Activated CD4-positive, alpha-beta T cell treated with anti-CD3 and anti-CD28 coated beads, Interleukin-10, Interleukin-2, amounts not matched to agents 100 ng/mL and 50 ng/mL, durations not matched to agents 16 hours and 8 hours (primary cell): ENCODE results near the gene MCTP1.

ENCODE experiments used
- DNase-seq: peaks from one replicate; pipeline ENCODE4 v3.0.0-alpha.2; 2020

MCTP1 gene

GRCh38 chr5:94689908-94690307, 595.0 kb downstream of the MCTP1 start:
- no peak for DNase-seq

GRCh38 chr5:94682814-94683520, 601.9 kb downstream of the MCTP1 start:
- DNase-seq: no peak

- no peak for DNase-seq
These were observed 608.8 kb downstream of the MCTP1 start for GRCh38 chr5:94675965-94676618.

GRCh38 chr5:94674490-94675382, 610.2 kb downstream of the MCTP1 start:
- DNase-seq: no peak

- DNase-seq: no peak
These were observed 612.1 kb downstream of the MCTP1 start for GRCh38 chr5:94672746-94673145.

- no peak for DNase-seq
These were observed 614.2 kb downstream of the MCTP1 start for GRCh38 chr5:94670726-94671125.

GRCh38 chr5:94667937-94668336, 617.0 kb downstream of the MCTP1 start:
- DNase-seq: no peak

- DNase-seq: no peak
These were observed 623.8 kb downstream of the MCTP1 start for GRCh38 chr5:94661086-94661485.

- no peak for DNase-seq
These were observed 624.4 kb downstream of the MCTP1 start for GRCh38 chr5:94660506-94660905.

- no peak for DNase-seq
These were observed 626.6 kb downstream of the MCTP1 start for GRCh38 chr5:94658272-94658671.
